GM12878 (cell line): ENCODE measurements around the gene SULT2B1. TPM values are rescaled to one million over a fixed set of nuclear protein-coding genes. Genes with fewer than 3 reads are reported as not detected.
A peak's percentile ranks its signal among the peaks of the same experiment; 100 is the strongest.

Experiments
- BCL11A ChIP-seq: IDR thresholded peaks from 2 replicates; pipeline ENCODE4 v1.6.1; 2011; ENCODE audit warnings: low read depth, low read length
- BHLHE40 ChIP-seq, 2 experiments: fragments of 450-650 bp in 1 of 2; IDR thresholded peaks; 2 replicates each; pipeline ENCODE4 v1.6.1; 2011 to 2017; ENCODE audit warnings: low read depth in 2 of 2, borderline replicate concordance in 1 of 2, improper control_type of control experiment in 1 of 2, low read length in 1 of 2, mild to moderate bottlenecking in 1 of 2
- CHD2 ChIP-seq: IDR thresholded peaks from 2 replicates; pipeline ENCODE4 v1.6.1; 2011; ENCODE audit warnings: low read depth, low read length, improper control_type of control experiment, borderline replicate concordance
- CREB1 ChIP-seq: IDR thresholded peaks from 2 replicates; pipeline ENCODE4 v1.6.1; 2012; ENCODE audit warnings: low read depth, mild to moderate bottlenecking, inconsistent platforms
- CREM ChIP-seq: IDR thresholded peaks from 2 replicates; pipeline ENCODE4 v1.6.1; 2014; ENCODE audit warnings: antibody characterized with exemption, low read depth
- DPF2 ChIP-seq: fragments of 450-650 bp; IDR thresholded peaks from 2 replicates; pipeline ENCODE4 v1.6.1; 2017; ENCODE audit warnings: mild to moderate bottlenecking
- E2F4 ChIP-seq: IDR thresholded peaks from 2 replicates; pipeline ENCODE4 v1.6.1; 2012; ENCODE audit warnings: low read depth, low read length, improper control_type of control experiment
- E4F1 ChIP-seq: fragments of 450-650 bp; IDR thresholded peaks from 2 replicates; pipeline ENCODE4 v1.6.1; 2018; ENCODE audit warnings: borderline replicate concordance, mild to moderate bottlenecking; ENCODE audit not compliant: partially characterized antibody
- EED ChIP-seq: sonication (generic); IDR thresholded peaks from 2 replicates; pipeline ENCODE4 v1.6.1; 2016; ENCODE audit warnings: antibody characterized with exemption, low read depth
- FOS ChIP-seq: IDR thresholded peaks from 3 replicates; pipeline ENCODE4 v1.6.1; 2011; ENCODE audit warnings: borderline replicate concordance; ENCODE audit not compliant: insufficient read length; ENCODE audit errors: extremely low read depth
- IRF3 ChIP-seq: fragments of 450-650 bp; IDR thresholded peaks from 2 replicates; pipeline ENCODE4 v1.6.1; 2014; ENCODE audit warnings: mild to moderate bottlenecking
- LARP7 ChIP-seq: fragments of 450-650 bp; IDR thresholded peaks from 2 replicates; pipeline ENCODE4 v1.6.1; 2017; ENCODE audit warnings: mild to moderate bottlenecking
- MAX ChIP-seq: IDR thresholded peaks from 2 replicates; pipeline ENCODE4 v1.6.1; 2012; ENCODE audit warnings: low read depth, low read length, improper control_type of control experiment
- NFYB ChIP-seq: IDR thresholded peaks from 2 replicates; pipeline ENCODE4 v1.6.1; 2011; ENCODE audit warnings: low read depth, mild to moderate bottlenecking, low read length, improper control_type of control experiment, moderate library complexity; ENCODE audit not compliant: insufficient read depth
- POLR2A ChIP-seq: IDR thresholded peaks from 2 replicates; pipeline ENCODE4 v1.6.1; 2011; ENCODE audit warnings: low read depth, mild to moderate bottlenecking, low read length
- POU2F2 ChIP-seq: IDR thresholded peaks from 3 replicates; pipeline ENCODE4 v1.6.1; 2011; ENCODE audit warnings: low read depth, mild to moderate bottlenecking, low read length, borderline replicate concordance
- RCOR1 ChIP-seq: conservative IDR thresholded peaks from 2 replicates; pipeline ENCODE4 v1.6.1; 2012; ENCODE audit warnings: low read depth, low read length, improper control_type of control experiment
- RELB ChIP-seq: fragments of 450-650 bp; IDR thresholded peaks from 2 replicates; pipeline ENCODE4 v1.6.1; 2017; ENCODE audit warnings: low read depth, mild to moderate bottlenecking, moderate library complexity
- RFX5 ChIP-seq: IDR thresholded peaks from 2 replicates; pipeline ENCODE4 v1.6.1; 2011; ENCODE audit warnings: low read depth, low read length, improper control_type of control experiment
- SIN3A ChIP-seq: IDR thresholded peaks from 2 replicates; pipeline ENCODE4 v1.6.1; 2012; ENCODE audit warnings: low read depth, low read length, improper control_type of control experiment
- SP1 ChIP-seq: IDR thresholded peaks from one replicate; pipeline ENCODE4 v1.6.1; 2011; ENCODE audit warnings: low read depth, low read length
- TAF1 ChIP-seq: IDR thresholded peaks from 2 replicates; pipeline ENCODE4 v1.6.1; 2011; ENCODE audit warnings: mild to moderate bottlenecking, low read depth, low read length, borderline replicate concordance
- TCF7 ChIP-seq: IDR thresholded peaks from 2 replicates; pipeline ENCODE4 v1.6.1; 2014; ENCODE audit warnings: antibody characterized with exemption, borderline replicate concordance
- ZBED1 ChIP-seq: IDR thresholded peaks from 2 replicates; pipeline ENCODE4 v1.6.1; 2016; ENCODE audit warnings: borderline replicate concordance
- ZNF622 ChIP-seq: fragments of 450-650 bp; IDR thresholded peaks from 2 replicates; pipeline ENCODE4 v1.6.1; 2017; ENCODE audit warnings: mild to moderate bottlenecking, inconsistent platforms
- polyA plus RNA-seq, 11 experiments: library from polyadenylated mRNA; depleted of rRNA in 4 of 11; unstranded in 6 of 11; stranded (reverse) in 5 of 11; fragments of >200 nt; fragmentation: Nextera tagmentation in 4 of 11; fragmentation: Illumina TruSeq in 1 of 11; extraction: Ambion mirVana in 4 of 11; extraction: Trizol in 1 of 11; gene quantifications; 1 replicate in 1 of 11; 2 replicates in 10 of 11; pipeline versions ENCODE4 v1.2.1 to v1.2.3, GENCODE V29; 2011 to 2016; ENCODE audit warnings: inconsistent platforms in 2 of 11, missing spikeins in 2 of 11, low read depth in 1 of 11
- total RNA-seq, 4 experiments: library from RNA; depleted of rRNA in 3 of 4; stranded (reverse); fragments of >200 nt in 3 of 4; fragmentation: Illumina TruSeq in 1 of 4; extraction: Trizol in 1 of 4; gene quantifications; 2 replicates each; pipeline versions ENCODE4 v1.2.1 to v1.2.3, GENCODE V29; 2013 to 2021

SULT2B1 gene
- total and polyA plus RNA-seq, 10 of the 15 experiments (the other 5 are each of a cell fraction or from before 2014, with no cell fraction given) = 0.11 to 0.14 TPM; not detected in 8

DNA sequence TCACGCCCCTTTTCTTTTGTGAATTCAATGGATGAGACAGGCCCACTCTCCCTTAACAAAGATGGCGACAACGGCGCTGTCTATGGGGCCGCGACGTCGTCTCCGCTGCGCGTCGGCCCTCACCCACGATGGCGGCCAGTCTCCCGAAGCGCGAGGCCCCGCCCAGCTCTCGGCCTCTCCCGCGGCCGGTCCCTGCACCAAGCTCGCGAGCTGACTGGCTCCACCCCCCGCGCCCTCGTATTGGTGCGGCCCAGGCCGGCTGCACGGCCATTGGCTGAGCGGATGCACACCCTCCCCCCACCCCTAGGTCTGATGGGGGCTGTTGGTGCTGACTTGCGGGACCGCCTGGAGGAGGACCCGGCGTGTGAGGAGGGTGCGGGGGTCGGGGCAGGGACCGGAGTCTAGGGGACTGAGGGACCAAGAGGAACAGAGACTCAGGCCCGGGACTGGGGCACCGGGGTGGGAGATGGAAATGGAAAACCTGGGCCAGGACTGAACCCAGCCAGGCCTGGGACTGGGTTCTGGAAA, 72.2 kb downstream of the SULT2B1 start (continued):
- TF ChIP-seq NFYB (peak; percentile 85), DPF2 (0 out of 2 replicates have a peak, but pooled peaks have one; percentile 7), RCOR1 (peak; percentile 87), POLR2A (peak; percentile 64), TCF7 (no peak), MAX (0 out of 2 replicates have a peak, but pooled peaks have one; percentile 36), E2F4 (peak; percentile 25; the same call in 1 of the 2 replicates), IRF3 (peak; percentile 37; the same call in 1 of the 2 replicates), FOS (peak; percentile 21), BHLHE40 (IDR thresholded peaks at IDR 0.05; ENCODE audit: borderline replicate concordance in 1 of 2, low read depth in 2 of 2, low read length in 1 of 2) (peak; percentile 25 to 42; a peak in 1 of 4 replicates), CHD2 (peak; percentile 95), SP1 (peak; percentile 87), CREM (peak; percentile 91), EED (no peak), POU2F2 (no peak), TAF1 (peak; percentile 39; the same call in 1 of the 2 replicates), ZBED1 (no peak), CREB1 (peak; percentile 92), ZNF622 (no peak), RFX5 (peak; percentile 62; the same call in 1 of the 2 replicates), LARP7 (0 out of 2 replicates have a peak, but pooled peaks have one; percentile 9), RELB (0 out of 2 replicates have a peak, but pooled peaks have one; percentile 6), BCL11A (no peak), SIN3A (0 out of 2 replicates have a peak, but pooled peaks have one; percentile 25), E4F1 (no peak)
